ENCODE results near the gene DNAH1.
"Not testable (repeated sequence)": the region's sequence is repeated elsewhere in the genome, so short reads cannot be mapped to it uniquely, and the experiment has no call there.

Gene DNAH1

DNA sequence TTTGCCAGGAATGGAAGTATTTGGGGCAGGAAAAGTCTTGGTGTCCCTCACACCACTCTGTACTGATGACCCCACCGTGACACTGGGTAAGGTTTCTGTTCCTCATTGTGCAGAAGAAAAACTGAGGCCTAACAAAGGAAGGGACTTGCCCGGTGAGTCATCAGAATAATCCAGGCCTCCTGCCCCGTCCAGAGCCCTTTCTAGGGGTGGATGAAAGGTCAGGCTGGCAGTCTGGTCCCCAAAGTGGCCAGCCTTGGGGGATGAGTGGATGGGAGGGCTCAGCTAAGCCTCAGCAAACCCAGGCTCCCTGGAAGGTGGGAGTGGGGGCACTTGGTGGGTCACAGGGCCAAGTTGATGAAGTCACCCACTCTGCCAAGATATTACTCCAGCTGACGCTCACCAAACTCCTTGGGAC is 2.3 kb upstream of the DNAH1 start:
- DNase-seq = no peak

DNA sequence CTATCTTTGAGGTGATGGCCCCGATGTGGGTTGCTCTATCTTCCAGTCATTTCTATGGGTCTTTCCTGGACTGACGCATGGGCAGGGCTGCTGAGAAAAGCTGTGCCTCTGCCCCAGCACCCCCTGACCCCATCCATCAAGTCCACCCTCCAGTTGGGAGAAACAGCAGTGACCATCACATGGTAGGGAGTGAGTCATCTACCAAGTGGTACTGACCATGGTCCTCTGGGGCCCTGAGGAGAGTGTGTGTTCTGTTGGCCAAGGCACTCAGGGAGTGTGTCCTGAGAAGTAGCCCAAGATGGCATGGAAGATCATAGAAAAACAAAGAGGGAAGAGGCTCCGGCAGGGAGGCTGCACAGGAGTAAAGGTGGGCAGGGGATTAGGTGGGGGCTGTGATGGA is 1.6 kb upstream of the DNAH1 start:
- DNase-seq = no peak

DNA sequence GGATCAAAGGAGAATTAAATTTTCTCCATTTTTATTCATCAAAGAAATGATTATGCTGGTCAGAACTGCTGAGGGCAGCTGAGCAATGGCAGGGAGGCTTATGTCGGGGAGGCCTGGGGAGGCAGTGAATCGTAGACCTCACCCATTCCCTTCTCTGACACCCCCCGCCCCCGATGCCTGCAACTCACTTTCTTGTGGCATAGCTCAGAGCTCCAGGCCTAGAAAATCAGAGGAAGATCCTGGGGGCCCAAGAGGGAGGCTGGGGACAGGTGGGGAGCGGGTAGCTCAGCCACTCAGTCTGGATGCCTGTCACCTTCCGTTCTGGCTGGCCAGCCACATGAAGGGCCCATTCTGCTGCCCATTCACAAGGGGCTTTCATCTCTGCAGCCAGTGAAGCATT is 1.1 kb upstream of the DNAH1 start:
- no peak for DNase-seq

DNA sequence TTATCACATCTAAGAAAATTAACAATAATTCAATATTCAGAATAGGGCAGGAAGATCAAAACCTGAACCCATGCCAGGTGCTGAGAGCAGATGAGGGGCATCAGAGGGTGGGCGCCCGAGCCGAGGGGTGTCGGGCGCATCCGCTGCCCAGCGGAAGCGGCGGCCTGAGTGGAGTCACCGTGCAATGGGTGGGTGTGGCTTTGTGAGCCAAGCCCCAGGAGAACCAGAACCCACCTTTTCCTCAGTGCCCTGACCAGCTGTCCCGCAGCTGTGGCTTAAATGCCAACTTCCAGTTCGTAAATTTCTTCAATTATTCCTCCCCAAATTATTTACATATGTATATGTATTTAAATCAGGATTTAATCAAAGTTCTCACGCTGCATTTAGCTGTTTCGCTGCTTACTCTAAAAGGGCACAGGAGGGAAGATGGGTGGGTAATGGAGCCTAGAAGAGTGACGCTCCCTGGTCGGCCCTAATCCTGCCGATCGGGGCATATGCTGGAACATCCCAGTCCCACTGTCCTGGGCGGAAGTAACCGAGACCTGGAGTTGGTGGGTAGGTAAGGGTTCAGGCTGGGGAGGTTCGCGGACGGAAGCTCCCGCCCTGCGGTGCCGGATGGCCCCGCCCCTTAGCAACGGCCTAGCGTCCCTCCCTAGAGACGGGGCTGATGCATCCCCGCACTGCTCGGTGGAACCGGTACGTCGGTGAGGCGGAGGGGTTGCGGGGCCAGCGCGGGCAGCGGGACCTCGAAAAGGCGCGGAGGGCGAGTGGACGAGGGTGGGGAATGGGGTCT is 1.3 kb downstream of the DNAH1 start:
- DNase-seq = peak in 3 of 4 experiments; percentile 23 to 71 (median 58)

DNA sequence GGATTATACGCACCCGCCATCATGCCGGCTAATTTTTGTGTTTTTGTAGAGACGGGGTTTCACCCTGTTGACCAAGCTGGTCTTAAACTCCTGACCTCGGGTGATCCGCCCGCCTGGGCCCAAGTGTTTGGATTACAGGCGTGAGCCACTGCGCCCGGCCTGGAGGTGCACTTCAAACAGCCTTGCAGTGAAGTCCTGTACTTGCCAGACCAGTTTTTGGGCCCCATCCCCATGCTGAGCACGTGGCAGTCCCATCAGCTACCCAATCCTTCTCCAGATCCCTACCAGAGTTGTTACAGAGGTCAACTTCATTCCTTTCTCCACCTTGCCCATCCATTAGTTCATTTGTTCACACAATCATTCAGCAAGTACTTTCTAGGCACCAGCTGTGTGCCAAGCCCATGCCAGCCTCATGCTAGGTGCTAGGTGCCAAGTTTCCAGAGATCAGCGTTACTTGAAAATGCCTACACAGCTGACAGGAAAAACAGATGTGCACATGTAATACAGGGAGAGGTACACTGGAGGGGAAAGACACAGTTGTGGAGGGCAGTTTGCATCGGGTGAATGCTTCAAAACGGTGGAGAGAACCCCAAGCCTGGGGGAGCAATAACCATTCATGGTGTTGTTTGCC is 2.2 kb downstream of the DNAH1 start:
- no peak for DNase-seq

DNA sequence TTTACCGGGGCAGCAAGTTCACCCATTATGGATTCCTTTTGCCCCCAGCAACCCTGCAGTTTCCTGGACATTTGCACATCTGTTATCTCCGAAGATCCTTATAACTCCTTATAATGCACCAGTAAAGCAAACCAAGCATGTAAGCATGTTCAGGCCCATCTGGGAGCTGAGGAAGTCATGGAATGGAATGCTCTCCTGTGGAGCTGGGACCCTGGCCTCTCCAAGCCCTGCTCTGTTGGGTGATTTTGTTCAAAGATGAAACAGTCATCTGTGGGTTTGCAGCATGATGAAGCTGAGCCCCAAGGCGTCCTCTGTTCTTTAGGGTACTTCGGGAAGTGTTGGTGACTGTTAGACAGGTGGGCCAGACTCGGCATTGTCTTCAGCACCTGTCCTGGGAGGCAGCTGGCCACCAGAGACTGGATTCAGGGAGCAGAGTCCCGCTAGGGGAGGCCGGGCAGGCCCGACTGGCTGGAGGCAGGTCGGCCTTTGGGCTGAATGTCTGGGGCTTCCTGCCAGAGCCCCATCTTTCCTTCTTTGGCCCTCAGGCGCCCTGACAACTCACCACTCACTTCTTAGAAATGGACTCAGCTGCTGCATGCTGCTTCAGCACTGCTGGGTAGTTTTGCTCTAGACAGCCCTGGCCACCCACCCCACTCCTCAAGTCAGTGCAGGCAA is 3.9 kb downstream of the DNAH1 start:
- DNase-seq = no peak

DNA sequence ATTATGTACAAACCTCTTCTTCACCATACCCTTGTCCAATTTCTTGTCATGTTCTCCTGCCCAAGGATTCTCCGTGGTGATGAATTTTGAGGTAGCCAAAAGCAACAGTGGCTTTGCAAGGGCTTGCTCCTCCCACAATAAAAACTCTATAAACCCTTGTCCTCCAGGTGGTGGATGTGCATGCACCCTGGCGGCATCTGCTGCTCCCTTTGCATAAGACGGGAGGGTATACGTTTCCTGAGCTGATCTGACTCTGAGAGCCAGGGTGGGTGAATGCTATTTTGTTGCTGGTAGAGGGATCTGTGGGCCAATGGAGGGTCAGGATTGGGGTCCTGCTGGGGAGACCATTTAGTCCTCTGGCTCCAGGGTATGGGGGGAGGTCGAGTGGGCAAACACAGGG is 5.4 kb downstream of the DNAH1 start:
- no peak for DNase-seq

DNA sequence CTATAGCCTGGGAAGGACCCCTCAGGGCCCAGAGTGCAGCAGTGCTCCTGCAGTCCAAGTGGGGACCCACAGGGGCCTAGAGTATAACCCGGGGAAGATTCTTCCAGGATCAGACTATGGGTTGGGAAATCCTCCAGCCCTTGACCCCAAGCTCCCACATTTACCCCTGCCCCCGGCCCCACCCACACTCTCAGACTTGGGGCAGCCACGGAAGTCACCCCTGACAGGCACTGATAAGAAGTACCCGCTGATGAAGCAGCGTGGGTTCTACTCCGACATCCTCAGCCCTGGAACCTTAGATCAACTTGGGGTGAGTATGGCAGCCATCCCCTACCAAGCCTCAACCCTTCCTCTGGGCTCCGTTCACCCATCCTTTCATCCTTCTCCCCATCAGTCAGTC is 6.3 kb downstream of the DNAH1 start:
- no peak for DNase-seq

DNA sequence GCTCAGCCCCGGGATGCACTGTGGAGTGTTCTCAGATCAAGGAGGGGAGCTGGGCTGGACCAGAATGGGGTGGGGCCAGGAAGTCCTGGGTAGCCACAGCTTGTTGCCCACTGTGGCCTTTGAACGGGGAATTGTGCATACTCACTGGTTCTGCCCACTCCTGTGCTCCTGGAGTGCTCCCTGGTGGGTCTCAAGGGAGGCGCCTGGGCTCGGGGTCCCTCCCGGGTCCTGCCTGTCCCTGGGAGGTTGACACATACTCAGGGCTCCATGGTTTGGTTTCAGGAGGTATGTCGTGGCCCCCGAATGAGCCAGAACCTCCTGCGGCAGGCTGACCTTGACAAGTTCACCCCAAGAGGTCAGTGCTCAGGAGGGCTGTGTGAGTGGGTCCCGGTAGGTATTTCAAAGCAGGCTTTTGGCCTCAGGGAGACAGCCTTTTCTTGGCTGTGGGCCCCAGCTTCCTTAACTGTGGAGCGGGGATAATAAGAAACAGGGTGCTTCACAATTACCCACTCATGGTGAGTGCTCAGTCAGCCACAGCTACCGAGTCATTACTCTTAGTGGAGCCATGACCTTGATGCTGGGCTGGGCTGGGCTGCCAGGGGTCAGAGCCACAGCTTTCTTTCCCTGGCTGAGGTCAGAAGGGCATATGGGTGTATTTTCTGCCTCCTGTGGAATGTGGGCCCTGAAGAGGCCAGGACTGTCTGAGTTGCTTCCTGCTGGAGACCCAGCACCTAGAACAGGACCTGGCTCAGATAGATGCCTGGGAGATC is 7.6 kb downstream of the DNAH1 start:
- no peak for DNase-seq

DNA sequence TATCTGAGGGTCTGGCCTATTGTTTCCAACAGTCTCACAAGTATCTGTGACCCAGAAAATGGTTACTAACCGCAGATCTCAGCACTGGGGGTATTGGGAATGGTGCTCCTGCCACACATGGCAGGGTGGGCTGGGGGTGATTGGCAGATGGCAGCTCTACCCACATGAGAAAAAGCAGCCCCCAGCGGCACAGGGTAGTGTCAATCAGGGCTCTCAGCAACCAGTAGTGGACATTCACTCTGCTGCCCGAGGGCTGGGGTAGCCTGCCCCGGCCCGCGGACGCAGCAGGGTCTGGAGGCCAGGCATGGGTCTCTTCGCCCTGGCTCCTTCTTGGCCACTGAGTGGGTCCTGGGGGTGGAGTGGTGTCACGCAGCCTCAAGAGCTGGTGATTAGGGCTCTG is 8.6 kb downstream of the DNAH1 start:
- DNase-seq = no peak

DNA sequence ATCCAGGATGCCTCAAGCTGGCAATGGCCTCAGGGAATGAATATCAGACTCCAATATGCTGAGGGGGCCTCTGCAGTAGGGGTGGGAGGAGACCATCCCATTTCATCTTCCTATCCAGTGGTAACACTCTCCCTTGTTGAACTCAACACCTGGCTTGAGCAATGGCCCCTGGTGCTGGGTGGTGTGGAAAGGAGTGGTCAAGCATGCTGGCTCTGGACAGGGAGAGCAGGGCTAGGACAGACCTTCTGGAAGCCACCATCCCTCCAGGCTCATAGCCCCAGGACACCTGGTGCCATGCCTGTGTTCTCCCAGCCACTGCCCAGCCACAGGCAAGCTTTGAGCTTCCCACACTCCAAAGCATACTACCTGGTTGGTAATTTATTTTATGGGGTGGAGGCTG is 9.6 kb downstream of the DNAH1 start:
- no peak for DNase-seq

DNA sequence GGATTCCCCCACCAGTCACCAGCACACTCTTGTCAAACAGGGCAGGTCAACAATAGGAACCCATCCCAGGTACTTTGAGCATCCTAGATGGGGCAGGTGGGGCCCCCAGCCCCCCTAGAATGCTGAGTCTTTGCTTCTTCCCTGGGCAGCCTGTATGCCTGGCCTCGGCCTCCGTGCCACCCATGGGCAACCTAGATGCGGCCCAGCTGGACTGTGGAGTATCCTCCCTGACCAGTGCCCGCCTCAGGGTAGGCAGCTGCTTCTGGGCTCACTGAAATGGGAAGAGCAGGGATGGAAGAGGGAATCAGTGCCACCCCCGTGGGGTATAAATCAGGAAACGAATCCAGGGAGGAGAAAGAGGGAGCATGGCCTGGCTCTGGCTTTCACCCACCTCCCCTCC is 10.9 kb downstream of the DNAH1 start:
- DNase-seq = no peak

DNA sequence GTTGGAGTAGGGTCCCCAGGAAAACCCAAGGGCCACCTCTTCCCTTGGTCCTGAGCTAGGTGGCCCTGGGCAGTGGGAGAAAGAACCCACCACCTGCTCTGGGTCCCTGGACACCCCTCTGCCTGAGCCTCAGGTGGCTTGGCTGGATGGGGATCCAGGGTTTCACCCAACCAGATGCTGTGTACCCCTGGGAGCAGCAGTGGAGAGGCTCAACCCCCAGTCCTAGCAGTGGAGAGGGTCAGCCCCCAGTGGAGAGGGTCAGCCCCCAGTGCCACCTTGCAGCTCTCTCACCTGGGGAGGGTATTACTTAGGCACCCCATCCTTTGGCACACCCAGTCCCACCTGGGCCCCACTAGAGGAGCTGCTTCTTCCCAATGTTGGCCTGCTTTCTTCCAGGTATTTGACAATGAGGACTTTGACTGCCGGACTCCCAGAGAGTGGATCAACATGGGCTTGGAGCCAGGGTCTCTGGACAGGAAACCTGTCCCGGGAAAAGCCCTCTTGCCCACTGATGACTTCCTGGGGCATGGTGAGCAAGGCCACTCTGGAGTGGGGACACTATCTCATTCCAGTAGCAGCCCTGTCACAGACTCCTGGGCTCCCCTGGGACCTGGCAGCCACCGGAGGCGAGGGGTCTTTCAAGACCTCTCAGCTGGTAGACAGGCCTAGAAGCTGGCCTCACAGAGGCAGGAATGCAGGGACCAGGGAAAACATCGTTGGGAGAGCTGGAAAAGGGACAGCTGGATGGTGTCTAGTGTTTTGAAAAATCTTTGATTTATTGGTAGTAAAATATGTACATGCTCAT is 11.6 kb downstream of the DNAH1 start:
- no peak for DNase-seq

DNA sequence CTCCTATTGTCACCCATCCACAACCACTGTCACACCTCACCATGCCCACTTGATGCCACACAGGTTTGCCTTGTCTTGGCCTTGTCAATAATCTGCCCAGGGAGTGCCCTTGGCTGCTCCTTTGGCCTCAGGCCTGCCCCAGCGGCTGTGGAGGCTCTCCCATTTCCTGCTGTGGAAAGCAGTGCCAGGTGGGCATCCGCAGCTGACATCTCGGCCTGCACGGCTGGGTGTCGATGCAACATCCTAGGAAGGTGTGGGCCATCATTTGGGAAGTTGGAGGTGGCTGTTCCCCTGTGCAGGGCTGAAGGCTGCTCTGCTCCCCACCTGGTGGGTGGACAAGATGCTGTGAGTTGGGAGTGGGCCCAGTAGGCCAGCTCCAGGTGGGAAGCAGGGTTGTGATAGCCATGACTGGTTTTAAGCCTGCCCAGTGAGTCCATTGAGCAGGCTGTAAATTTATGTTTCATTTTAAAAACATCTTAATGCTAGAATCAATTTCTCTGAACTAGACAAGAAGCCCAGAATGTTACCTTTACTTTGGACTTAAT is 12.5 kb downstream of the DNAH1 start:
- no peak for DNase-seq

DNA sequence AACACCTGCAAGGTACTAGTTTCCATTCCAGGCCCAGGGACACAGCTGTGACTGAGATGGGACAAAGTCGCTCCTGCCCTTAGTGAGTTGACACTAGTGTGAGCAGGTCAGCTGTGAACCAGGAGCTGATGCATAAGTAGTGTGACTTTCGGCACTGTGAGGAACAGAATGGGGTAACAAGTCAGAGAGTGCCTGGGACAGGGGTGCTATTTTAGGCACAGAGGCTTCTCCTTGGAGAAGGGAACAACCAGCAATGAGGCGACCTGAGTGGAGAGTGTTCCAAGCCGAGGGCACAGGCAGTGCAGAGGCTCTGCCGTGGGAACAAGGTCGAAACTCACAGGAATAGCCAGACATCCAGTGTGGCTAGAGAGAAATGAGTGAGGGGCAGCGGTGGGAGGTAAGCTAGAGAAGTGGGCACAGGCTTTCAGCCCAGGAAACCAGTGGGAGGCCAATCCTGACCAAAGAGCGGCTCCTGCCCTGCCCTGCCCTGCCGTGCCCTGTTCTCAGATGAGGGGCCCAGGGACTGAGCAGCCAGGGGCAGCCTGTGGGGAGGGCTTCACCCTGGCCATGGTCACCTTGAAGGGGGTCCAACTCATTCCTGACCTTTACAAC is 14.2 kb downstream of the DNAH1 start:
- no peak for DNase-seq

DNA sequence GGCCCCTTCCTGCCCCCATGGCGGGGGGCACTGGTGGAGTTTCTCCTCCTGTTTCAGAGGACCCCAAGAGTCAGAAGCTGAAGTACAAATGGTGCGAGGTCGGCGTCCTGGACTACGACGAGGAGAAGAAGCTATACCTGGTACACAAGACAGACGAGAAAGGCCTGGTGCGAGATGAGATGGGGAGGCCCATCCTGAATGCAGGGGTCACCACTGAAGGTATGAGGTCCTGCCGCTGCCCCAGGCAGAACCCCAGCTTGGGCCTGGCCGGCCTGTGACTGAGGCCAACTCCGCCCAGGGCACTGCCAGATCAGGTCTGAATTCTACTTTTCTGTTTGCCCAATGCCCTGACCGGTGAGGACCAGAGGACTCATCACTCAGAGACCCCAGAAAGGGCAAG is 15.0 kb downstream of the DNAH1 start:
- no peak for DNase-seq

DNA sequence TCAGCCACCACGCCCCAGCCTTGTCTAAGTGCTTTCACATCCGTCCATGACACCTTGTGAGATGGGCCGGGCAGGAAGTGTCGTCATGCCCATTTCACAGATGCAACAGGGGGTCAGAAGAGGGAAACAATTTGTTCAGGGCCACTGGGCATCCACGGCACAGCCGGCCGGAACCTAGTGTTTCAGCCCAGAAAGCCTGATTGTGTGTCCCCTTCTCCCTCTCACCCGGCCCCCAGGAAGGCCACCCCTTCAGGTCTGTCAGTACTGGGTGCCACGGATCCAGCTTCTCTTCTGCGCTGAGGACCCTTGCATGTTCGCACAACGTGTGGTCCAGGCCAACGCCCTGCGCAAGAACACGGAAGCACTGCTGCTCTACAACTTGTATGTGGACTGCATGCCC is 15.8 kb downstream of the DNAH1 start:
- DNase-seq = no peak

DNA sequence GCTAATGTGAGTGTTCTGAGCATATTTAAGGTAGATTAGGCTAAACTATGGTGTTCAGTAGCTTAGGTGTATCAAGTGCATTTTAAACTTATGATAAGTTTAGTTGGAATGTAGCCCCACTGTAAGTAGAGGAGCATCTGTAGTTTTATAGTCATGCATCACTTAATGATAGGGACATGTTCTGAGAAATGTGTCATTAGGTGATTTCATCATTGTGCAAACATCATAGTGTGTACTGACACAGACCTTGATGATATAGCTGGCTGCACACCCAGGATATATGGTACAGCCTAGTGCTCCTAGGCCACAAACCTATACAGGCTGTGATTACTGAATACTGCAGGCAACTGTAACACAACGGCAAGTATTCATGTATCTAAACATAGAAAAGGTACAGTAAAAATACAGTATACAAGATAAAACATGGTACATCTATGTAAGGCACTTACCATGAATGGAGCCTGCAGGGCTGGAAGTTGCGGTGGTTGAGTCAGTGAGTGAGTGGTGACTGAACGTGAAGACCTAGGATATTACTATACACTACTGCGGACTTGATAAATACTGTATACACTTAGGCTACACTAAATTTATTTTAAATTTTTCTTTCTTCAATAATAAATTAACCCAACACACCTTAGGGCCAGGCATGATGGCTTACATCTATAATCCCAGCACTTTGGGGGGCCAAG is 17.9 kb downstream of the DNAH1 start:
- no peak for DNase-seq

DNA sequence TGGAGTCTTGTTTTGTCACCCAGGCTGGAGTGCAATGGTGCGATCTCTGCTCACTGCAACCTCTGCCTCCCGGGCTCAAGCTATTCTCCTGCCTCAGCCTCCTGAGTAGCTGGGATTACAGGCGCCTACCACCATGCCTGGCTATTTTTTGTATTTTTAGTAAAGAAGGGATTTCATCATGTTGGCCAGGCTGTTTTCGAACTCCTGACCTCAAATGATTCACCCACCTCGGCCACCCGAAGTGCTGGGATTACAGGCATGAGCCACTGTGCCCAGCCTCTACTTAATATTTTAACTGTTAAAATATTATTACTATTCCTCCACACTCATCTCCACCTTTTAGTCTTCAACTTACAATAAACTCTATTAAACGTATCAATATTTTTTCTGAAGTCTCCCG is 22.0 kb downstream of the DNAH1 start:
- DNase-seq = not testable (repeated sequence)

DNA sequence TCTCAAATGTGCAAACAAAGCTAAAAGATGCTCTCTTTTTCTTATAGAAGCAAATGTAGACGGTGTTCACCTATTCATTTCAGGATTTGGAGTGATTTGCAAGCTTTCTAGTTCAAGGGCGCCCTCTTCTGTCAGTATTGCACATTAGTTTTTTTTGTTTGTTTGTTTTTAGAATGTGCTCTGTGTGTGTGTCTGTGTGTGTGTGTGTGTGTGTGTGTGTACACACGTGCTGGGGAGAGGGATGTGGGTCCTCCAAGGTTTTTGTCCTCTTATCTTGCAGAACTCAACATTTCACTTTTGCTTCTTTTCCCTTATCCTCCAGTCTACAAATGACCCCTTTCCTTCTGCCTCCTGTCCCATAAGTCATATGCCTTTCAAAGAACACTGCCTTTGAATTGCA is 23.5 kb downstream of the DNAH1 start:
- peak in 1 of 4 experiments; percentile 7 for DNase-seq

DNA sequence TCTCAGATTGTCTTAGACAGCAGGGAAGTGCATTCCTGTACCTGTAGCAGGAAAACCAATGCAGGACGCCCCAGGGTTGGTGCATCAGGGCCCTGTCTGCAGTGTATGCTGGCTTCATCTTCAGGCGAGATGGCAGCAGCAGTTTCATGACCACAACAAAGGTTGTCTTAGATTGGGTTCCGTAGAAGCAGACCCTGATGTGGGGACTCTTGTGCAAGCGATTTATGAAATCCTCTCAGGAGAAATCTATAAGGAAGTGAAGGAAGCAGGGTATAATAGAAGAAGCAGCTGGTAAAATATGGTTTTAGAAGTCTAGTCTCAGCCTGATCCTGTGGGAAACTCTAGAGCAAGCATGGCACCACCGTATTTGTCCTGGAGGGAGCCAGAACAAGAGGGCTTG is 25.0 kb downstream of the DNAH1 start:
- no peak for DNase-seq

Measured in activated naive CD4-positive, alpha-beta T cell (primary cell).